HG03521 (cell line): ENCODE measurements around the gene PDYN.

Source experiments
- ATAC-seq: cut with Tn5 transposase; IDR thresholded peaks from one replicate; pipeline ENCODE4 v1.9.1; 2021; ENCODE audit warnings: mild to moderate bottlenecking, moderate library complexity; ENCODE audit not compliant: unreplicated experiment

The PDYN gene

GRCh38 chr20:1995531-1996310 lies 1.9 kb upstream of the PDYN start:
- ATAC-seq = no peak

GRCh38 chr20:1994627-1995026 lies 769 bp upstream of the PDYN start:
- ATAC-seq = no peak

GRCh38 chr20:1992359-1993110 lies 1.3 kb downstream of the PDYN start:
- no peak for ATAC-seq

- no peak for ATAC-seq
Measured at GRCh38 chr20:1987826-1988225, 6.0 kb downstream of the PDYN start.

- ATAC-seq = no peak
Measured at GRCh38 chr20:1983301-1983700, 10.6 kb downstream of the PDYN start.

GRCh38 chr20:1982686-1983085 lies 11.2 kb downstream of the PDYN start:
- ATAC-seq = no peak

- ATAC-seq = no peak
Measured at GRCh38 chr20:1979106-1979778, 14.6 kb downstream of the PDYN start.

- ATAC-seq = no peak
Measured at GRCh38 chr20:1975291-1975690, 18.6 kb downstream of the PDYN start.

- ATAC-seq = no peak
Measured at GRCh38 chr20:1973601-1974440, 20.0 kb downstream of the PDYN start.

- no peak for ATAC-seq
Measured at GRCh38 chr20:1971893-1972586, 21.8 kb downstream of the PDYN start.

- ATAC-seq = no peak
Measured at GRCh38 chr20:1968964-1969363, 24.9 kb downstream of the PDYN start.

- no peak for ATAC-seq
Measured at GRCh38 chr20:1965520-1966351, 28.1 kb downstream of the PDYN start.

GRCh38 chr20:1964659-1965405 lies 29.0 kb downstream of the PDYN start:
- no peak for ATAC-seq

GRCh38 chr20:1964061-1964460 lies 29.8 kb downstream of the PDYN start:
- ATAC-seq = no peak

GRCh38 chr20:1961374-1961773 lies 32.5 kb downstream of the PDYN start:
- no peak for ATAC-seq

- no peak for ATAC-seq
Measured at GRCh38 chr20:1959156-1959555, 34.7 kb downstream of the PDYN start.

GRCh38 chr20:1958426-1958825 lies 35.4 kb downstream of the PDYN start:
- no peak for ATAC-seq

GRCh38 chr20:1955217-1955616 lies 38.6 kb downstream of the PDYN start:
- ATAC-seq = no peak

- ATAC-seq = no peak
Measured at GRCh38 chr20:1953621-1954020, 40.2 kb downstream of the PDYN start.
